ENCODE data around the gene JMJD1C.
"Not testable (repeated sequence)": the region's sequence is repeated elsewhere in the genome, so short reads cannot be mapped to it uniquely, and the experiment has no call there.

The JMJD1C gene

GRCh38 chr10:63300801-63301200 lies 165.0 kb downstream of the JMJD1C start:
- no peak for TF ChIP-seq CTCF (conservative IDR thresholded peaks at IDR 0.05; ENCODE audit: low read depth, low read length)
- no peak for DNase-seq (ENCODE audit: low read depth)
- no peak overlapping the region for H3K4me3 ChIP-seq (ENCODE audit: low read length)

- no peak for TF ChIP-seq CTCF (conservative IDR thresholded peaks at IDR 0.05; ENCODE audit: low read depth, low read length)
- H3K4me3 ChIP-seq (ENCODE audit: low read length) = no peak overlapping the region
- no peak for DNase-seq (ENCODE audit: low read depth)
Observed at GRCh38 chr10:63297941-63298340, 167.8 kb downstream of the JMJD1C start.

GRCh38 chr10:63294781-63295180 lies 171.0 kb downstream of the JMJD1C start:
- no peak overlapping the region for H3K4me3 ChIP-seq (ENCODE audit: low read length)
- no peak for DNase-seq (ENCODE audit: low read depth)
- TF ChIP-seq CTCF (conservative IDR thresholded peaks at IDR 0.05; ENCODE audit: low read depth, low read length) = no peak

GRCh38 chr10:63292847-63293246 lies 172.9 kb downstream of the JMJD1C start:
- DNase-seq (ENCODE audit: low read depth); H3K4me3 ChIP-seq (ENCODE audit: low read length): not testable (repeated sequence)

GRCh38 chr10:63288170-63288569 lies 177.6 kb downstream of the JMJD1C start:
- no peak for DNase-seq (ENCODE audit: low read depth)
- no peak for TF ChIP-seq CTCF (conservative IDR thresholded peaks at IDR 0.05; ENCODE audit: low read depth, low read length)
- no peak overlapping the region for H3K4me3 ChIP-seq (ENCODE audit: low read length)

- H3K4me3 ChIP-seq (ENCODE audit: low read length) = no peak overlapping the region
- TF ChIP-seq CTCF (conservative IDR thresholded peaks at IDR 0.05; ENCODE audit: low read depth, low read length) = no peak
Observed at GRCh38 chr10:63286754-63287264, 179.0 kb downstream of the JMJD1C start.

GRCh38 chr10:63286340-63286739 lies 179.4 kb downstream of the JMJD1C start:
- no peak overlapping the region for H3K4me3 ChIP-seq (ENCODE audit: low read length)
- no peak for TF ChIP-seq CTCF (conservative IDR thresholded peaks at IDR 0.05; ENCODE audit: low read depth, low read length)
- DNase-seq (ENCODE audit: low read depth) = no peak

More at GRCh38 chr10:63286754-63287264, 179.0 kb downstream of the JMJD1C start:
- DNase-seq (ENCODE audit: low read depth) = no peak

- DNase-seq (ENCODE audit: low read depth) = not testable (repeated sequence)
Observed at GRCh38 chr10:63283901-63284300, 181.9 kb downstream of the JMJD1C start.

More at GRCh38 chr10:63283901-63284300, 181.9 kb downstream of the JMJD1C start:
- H3K4me3 ChIP-seq (ENCODE audit: low read length) = not testable (repeated sequence)

Data from retinal pigment epithelial cell (primary cell).